Nephron (organoid): ENCODE data around the gene SOWAHB.
A peak's percentile ranks its signal among the peaks of the same experiment; 100 is the strongest.

ENCODE experiments used
- H3K27ac Mint-ChIP-seq, 3 experiments: 2 replicates each; pipeline ENCODE4 v1.8.0; 2020; ENCODE audit warnings: mixed read lengths in 3 of 3, mild to moderate bottlenecking in 2 of 3, moderate library complexity in 1 of 3
- H3K27me3 Mint-ChIP-seq: 2 replicates; pipeline ENCODE4 v1.8.0; 2021; ENCODE audit warnings: low read depth, mild to moderate bottlenecking, moderate library complexity, mixed read lengths
- H3K36me3 Mint-ChIP-seq: 2 replicates; pipeline ENCODE4 v1.8.0; 2020; ENCODE audit warnings: low read depth, mixed read lengths
- H3K4me1 Mint-ChIP-seq: 2 replicates; pipeline ENCODE4 v1.8.0; 2020; ENCODE audit warnings: mixed read lengths
- H3K4me3 Mint-ChIP-seq, 3 experiments: 2 replicates each; pipeline ENCODE4 v1.8.0; 2020; ENCODE audit warnings: mild to moderate bottlenecking in 3 of 3, mixed read lengths in 3 of 3, moderate library complexity in 2 of 3
- H3K9me3 Mint-ChIP-seq: 2 replicates; pipeline ENCODE4 v1.8.0; 2020; ENCODE audit warnings: mixed read lengths
- CTCF ChIP-seq, 3 experiments: fragments of 200-600 bp; sonication (generic); IDR thresholded peaks; one replicate each; pipeline ENCODE4 v1.5.0; 2021; ENCODE audit warnings: antibody characterized with exemption in 3 of 3; ENCODE audit not compliant: unreplicated experiment in 3 of 3

SOWAHB gene

GRCh38 chr4:76867880-76868655 lies 29.9 kb downstream of the SOWAHB start:
- peaks cover 10% of the 10 kb centered on the region for H3K4me1 Mint-ChIP-seq
- no peaks in the 10 kb centered on the region for H3K36me3 Mint-ChIP-seq
- TF ChIP-seq CTCF (IDR thresholded peaks at IDR 0.05; ENCODE audit: unreplicated experiment in 3 of 3): no peak
- peak overlapping the region in 2 of 3 experiments; percentile 65 to 72 for H3K27ac Mint-ChIP-seq
- H3K27me3 Mint-ChIP-seq: peaks cover 4% of the 10 kb centered on the region
- no peaks in the 10 kb centered on the region for H3K9me3 Mint-ChIP-seq
- no peak overlapping the region for H3K4me3 Mint-ChIP-seq

- H3K36me3 Mint-ChIP-seq: no peaks in the 10 kb centered on the region
- TF ChIP-seq CTCF (IDR thresholded peaks at IDR 0.05; ENCODE audit: unreplicated experiment in 3 of 3): no peak
- H3K9me3 Mint-ChIP-seq: no peaks in the 10 kb centered on the region
- H3K27ac Mint-ChIP-seq: peak overlapping the region in 1 of 3 experiments; percentile 72
- H3K27me3 Mint-ChIP-seq: peaks cover 4% of the 10 kb centered on the region
- H3K4me3 Mint-ChIP-seq: no peak overlapping the region
- peaks cover 5% of the 10 kb centered on the region for H3K4me1 Mint-ChIP-seq
These were observed 30.6 kb downstream of the SOWAHB start for GRCh38 chr4:76867377-76867776.

- H3K36me3 Mint-ChIP-seq: no peaks in the 10 kb centered on the region
- no peak overlapping the region for H3K4me3 Mint-ChIP-seq
- TF ChIP-seq CTCF (IDR thresholded peaks at IDR 0.05; ENCODE audit: unreplicated experiment in 3 of 3): no peak
- no peaks in the 10 kb centered on the region for H3K9me3 Mint-ChIP-seq
- peaks cover 4% of the 10 kb centered on the region for H3K4me1 Mint-ChIP-seq
- H3K27ac Mint-ChIP-seq: no peak overlapping the region
- peaks cover 4% of the 10 kb centered on the region for H3K27me3 Mint-ChIP-seq
These were observed 31.3 kb downstream of the SOWAHB start for GRCh38 chr4:76866641-76867040.

- Mint-ChIP-seq H3K27ac (peak overlapping the region; percentile 51 to 95 (median 95)), H3K9me3 (no peaks in the 10 kb centered on the region), H3K27me3 (no peaks in the 10 kb centered on the region), H3K36me3 (no peaks in the 10 kb centered on the region), H3K4me1 (peaks cover 36% of the 10 kb centered on the region), H3K4me3 (no peak overlapping the region)
- TF ChIP-seq CTCF (IDR thresholded peaks at IDR 0.05; ENCODE audit: unreplicated experiment in 3 of 3): no peak
These were observed 39.6 kb downstream of the SOWAHB start for GRCh38 chr4:76858319-76858718.

GRCh38 chr4:76857074-76857409 lies 40.9 kb downstream of the SOWAHB start:
- H3K36me3 Mint-ChIP-seq: no peaks in the 10 kb centered on the region
- peaks cover 38% of the 10 kb centered on the region for H3K4me1 Mint-ChIP-seq
- TF ChIP-seq CTCF (IDR thresholded peaks at IDR 0.05; ENCODE audit: unreplicated experiment in 3 of 3): no peak
- H3K4me3 Mint-ChIP-seq: no peak overlapping the region
- no peaks in the 10 kb centered on the region for H3K9me3 Mint-ChIP-seq
- H3K27me3 Mint-ChIP-seq: no peaks in the 10 kb centered on the region
- peak overlapping the region; percentile 92 to 95 (median 95) for H3K27ac Mint-ChIP-seq
